Measurements from ENCODE around the gene SDHAF2.
"Not testable (repeated sequence)": the region's sequence is repeated elsewhere in the genome, so short reads cannot be mapped to it uniquely, and the experiment has no call there.

Gene SDHAF2

DNA sequence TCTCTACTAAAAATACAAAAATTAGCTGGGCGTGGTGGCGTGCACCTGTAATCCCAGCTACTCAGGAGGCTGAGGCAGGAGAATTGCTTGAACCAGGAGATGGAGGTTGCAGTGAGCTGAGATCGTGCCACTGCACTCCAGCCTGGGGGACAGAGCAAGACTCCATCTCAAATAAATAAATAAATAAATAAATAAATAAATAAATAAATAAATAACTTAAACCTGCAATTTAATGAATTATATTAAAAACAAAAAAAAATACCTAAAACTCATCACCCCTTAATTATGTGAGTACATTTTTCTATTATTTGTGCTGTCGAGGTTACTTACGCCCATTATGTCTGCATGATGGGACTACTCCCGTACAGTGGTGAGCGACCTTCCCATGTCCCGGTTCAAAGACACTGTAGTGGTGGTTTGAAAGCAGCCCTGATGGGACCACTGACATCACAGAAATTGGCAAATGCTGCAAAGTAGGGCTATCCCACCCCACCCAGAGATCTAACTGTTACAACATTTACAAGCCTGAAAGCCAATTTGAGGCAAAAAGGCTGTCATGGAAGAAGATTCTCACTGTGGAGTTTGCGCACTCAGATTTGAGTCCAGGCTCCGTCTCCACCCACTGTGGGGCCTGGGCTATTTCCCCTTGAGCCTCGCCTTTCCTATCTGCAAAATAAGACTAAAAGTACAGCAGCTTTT is 49.6 kb downstream of the SDHAF2 start:
- DNase-seq, result not testable (repeated sequence)

GRCh38 chr11:61480261-61480993 is 50.5 kb downstream of the SDHAF2 start:
- DNase-seq, result no peak

GRCh38 chr11:61480994-61481335 is 51.0 kb downstream of the SDHAF2 start:
- DNase-seq, result no peak

DNA sequence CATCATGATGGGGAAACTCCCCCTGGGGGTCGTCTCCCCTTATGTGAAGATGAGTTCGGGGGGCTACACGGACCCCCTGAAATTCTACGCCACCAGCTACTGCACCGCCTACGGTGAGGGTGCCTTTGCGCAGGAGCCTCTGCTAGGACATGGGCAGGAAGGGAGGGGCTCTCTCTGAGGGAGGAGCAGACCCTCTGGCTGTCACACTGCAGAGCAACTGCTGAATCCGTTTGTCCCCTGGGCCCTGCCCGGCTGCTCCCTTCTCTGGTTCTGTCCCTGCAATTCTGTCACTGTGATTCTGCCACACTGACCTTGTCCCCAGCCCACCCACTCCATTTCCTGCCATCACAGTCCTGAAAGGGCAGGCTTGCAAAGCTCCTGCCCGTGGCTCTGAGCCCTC is 51.9 kb downstream of the SDHAF2 start:
- no peak for DNase-seq

DNA sequence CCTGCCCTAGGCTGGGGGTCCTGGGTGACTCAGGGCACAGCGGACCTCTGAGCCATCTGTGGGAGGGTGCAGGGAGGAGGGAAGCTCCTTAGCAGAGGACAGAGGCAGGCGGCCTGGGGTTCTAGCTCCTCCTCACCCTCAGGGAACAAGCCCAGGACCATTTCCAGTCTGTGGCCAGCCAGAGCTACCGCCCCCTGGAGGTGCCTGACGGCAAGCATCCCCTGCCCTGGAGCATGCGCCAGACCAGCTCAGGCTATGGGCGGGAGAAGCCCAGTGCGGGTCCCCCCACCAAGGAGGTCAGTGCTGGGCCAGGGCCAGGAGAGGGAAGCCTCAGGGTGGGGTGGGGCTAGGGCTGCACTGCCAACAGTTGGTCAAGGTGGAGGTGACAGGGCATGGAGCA is 52.6 kb downstream of the SDHAF2 start:
- DNase-seq, result peak; percentile 24

GRCh38 chr11:61484541-61484940 is 54.6 kb downstream of the SDHAF2 start:
- DNase-seq, result no peak

DNA sequence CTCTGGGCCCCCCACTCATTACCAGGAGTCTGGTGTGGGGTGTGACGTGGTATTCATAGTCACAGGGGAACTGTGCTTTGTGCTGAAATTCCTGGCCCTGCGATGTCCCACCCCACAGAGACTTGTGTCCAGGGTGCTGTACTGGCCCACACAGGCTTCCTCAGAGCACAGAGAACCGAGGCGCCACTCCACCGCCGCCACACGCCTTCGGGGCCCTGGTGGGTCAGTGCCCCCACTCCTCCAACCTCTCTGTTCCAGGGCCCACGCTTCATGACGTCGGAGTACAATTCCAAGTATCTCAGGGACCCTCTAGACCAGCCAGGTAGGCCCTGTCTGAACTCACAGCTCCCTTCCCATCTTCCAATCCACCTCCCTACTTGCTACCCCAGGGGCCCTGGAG is 55.2 kb downstream of the SDHAF2 start:
- no peak for DNase-seq

DNA sequence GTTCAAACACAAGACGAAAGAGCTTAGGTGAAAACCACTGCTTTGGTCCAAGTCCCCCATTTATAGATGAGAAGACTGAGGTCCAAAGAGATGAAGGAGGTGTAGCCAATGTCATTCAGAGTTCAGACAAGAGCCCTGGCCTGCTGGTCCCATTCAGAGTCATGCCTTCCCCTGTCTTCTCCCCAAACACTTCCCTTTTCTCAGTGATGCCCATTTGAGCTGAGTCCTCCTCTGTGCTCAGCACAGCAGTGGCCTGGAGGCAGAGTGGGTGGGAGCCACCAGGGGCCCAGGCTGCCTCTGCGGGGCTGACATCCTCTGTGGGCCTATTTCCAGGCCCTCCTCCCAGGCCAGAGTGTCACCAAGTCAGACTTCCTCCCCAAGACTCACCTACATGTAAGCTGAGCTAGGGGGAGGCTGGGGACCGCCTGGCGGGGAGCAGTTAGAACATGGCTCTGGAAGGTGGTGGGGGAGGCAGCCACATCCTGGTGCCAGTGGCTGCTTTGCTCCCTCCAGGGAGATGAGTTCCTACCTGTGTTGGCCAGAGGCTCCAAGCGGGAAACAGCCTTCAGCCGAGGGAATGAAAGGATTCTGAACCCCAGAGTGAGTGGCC is 56.2 kb downstream of the SDHAF2 start:
- no peak for DNase-seq

- DNase-seq, result no peak
Measured at GRCh38 chr11:61486779-61487178, 56.9 kb downstream of the SDHAF2 start.

DNA sequence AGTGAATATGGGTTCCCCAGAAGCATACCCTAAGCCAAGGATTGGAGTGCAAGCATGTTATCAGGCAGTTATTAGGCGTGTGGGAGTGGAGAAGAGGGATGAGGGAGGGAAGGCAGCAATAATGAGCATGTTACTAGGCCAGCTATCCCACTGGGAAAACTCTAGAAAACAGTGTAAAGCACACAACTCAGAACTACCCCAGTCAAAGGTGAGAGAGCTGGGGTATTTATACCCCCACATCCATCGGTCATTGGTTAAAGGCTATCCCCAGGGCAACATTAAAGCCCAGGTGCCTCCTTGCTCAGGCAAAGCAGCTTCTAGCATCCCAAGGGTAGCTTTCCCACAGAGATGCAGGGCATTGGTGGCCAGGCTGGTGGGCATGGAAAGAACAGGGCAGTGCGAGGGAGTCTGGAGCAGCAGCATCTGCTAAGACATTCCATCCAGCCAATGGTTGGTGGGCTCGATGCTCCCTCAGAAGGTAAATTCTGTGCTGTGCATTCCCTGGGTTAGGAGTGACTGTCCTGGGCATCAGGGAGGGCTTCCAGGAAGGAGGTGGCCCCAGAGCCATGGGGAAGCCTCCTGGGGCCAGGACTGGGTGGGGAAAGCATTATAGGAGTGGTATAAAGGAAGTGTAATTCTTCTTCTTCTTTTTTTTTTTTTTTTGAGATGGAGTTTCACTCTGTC is 57.6 kb downstream of the SDHAF2 start:
- no peak for DNase-seq

DNA sequence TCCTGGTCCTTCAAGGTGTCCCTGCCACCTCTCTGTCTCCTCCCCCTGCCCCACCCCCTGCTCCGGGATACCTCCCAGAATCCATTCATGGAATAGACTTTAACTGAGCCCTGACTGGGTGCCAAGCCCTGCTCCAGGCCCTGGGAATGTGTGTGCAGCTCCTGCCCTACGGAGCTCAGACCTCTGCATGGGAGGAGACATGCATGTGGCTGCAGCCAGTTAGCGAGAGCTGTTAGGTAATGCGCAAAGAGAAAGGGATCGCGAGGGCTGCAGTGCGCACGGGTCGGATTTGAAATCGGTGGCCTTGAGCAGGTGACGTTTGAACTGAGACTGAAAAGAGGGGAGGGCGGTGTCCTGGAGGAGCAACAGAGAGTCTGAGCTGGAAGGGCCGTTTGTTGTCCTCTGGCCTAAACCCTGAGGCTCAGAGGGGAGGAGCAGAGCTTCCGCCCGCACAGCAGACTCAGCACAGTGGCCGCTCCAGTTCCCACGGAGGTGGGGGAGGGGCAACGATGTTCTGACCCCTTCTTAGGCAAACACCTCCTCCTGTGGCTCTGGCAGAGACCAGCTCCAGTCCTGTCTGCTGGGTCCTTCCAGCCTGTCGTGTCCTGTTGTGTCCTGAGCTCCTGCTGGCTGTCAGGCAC is 58.8 kb downstream of the SDHAF2 start:
- DNase-seq, result no peak

- DNase-seq, result no peak
Measured at GRCh38 chr11:61489833-61490721, 60.2 kb downstream of the SDHAF2 start.

DNA sequence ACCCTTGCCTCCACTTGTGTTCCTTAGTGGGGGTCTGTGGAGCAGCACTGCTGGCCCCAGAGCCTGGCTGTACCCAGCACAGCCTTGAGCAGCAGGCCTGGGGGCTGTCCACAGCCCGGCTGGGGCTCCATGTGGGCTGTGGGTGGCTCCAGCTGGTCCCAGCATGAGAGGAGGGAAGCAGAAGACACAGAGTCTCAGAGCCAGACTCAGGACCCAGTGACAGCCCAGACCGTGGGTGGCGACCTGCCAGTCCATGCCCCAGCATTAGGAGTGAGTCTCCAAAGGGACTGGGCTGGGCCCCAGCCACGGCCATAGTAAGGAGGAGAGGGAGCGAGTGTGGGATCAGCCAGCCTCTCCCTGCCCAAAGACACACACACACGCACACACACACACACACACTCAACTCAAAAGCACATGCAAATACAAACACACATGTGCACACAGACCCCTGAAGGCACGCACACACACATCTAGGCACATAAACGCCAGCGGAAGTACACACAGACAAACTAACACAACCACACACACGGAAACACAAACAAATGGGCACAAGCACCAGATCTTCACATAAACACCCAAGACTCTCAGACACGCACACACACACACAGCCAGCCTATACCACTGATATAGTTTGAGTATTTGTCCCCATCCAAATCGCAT is 61.9 kb downstream of the SDHAF2 start:
- no peak for DNase-seq

- no peak for DNase-seq
Measured at GRCh38 chr11:61494381-61494961, 64.5 kb downstream of the SDHAF2 start.

DNA sequence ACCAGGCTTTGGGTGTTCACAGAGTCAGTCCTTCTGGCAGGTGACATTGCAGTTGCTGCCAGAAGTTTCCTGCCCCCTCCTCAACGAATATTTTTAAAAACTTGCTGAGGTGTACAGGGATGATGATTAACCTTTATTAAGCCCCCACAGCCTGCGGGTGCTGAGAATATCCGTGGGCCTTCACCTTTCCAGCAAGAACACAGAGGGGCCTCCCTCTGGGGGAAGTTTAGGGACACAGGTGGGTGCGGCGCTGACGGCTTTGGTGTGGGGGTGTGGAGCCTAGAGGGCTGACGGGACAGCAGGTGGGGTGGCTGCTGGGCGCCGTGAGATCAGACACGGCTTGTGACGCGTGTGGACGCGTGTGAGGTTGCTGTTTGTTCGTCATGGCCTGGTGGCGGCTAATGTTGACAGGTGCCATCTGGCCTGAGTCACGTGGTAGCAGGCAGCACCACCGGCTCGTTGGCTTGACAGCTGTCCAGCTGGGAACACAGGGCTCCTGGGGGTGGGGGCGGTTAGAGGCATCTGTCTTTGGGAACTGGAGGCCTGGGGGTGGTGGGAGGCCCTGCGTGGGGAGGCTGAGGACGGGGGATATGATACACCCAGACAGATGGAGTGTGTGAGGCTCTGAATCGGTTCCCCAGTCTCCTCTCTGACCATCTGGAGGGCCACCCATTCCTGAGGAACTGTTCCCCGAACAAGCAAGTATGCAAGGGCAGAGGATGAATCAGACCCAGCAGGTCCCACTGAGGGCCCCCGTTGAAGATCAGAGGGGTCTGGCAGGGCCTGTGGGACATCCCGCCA is 66.1 kb downstream of the SDHAF2 start:
- no peak for DNase-seq
